Mesothelial cell of epicardium (in vitro differentiated cells): ENCODE results near the gene TVP23A. TPM values are rescaled to one million over a fixed set of nuclear protein-coding genes. Genes with fewer than 3 reads are reported as not detected.
"Not testable (repeated sequence)": the region's sequence is repeated elsewhere in the genome, so short reads cannot be mapped to it uniquely, and the experiment has no call there.

ENCODE experiments used
- DNase-seq, 2 experiments: peaks; one replicate each; pipeline ENCODE4 v3.0.0; 2021; ENCODE audit warnings: low spot score in 2 of 2; ENCODE audit not compliant: unreplicated experiment in 2 of 2
- H3K27ac Mint-ChIP-seq: 2 replicates; pipeline ENCODE4 v1.8.0; 2021; ENCODE audit warnings: mixed read lengths
- H3K27me3 Mint-ChIP-seq: 2 replicates; pipeline ENCODE4 v1.8.0; 2021; ENCODE audit warnings: low read depth, mixed read lengths
- H3K36me3 Mint-ChIP-seq: 2 replicates; pipeline ENCODE4 v1.8.0; 2021; ENCODE audit warnings: mixed read lengths
- H3K4me1 Mint-ChIP-seq: 2 replicates; pipeline ENCODE4 v1.8.0; 2021; ENCODE audit warnings: mixed read lengths
- H3K4me3 Mint-ChIP-seq: 2 replicates; pipeline ENCODE4 v1.8.0; 2021; ENCODE audit warnings: mild to moderate bottlenecking, moderate library complexity, mixed read lengths
- H3K9me3 Mint-ChIP-seq: 2 replicates; pipeline ENCODE4 v1.8.0; 2021; ENCODE audit warnings: mixed read lengths
- CTCF ChIP-seq: fragments of 200-600 bp; sonication (generic); IDR thresholded peaks from one replicate; pipeline ENCODE4 v1.5.0; 2021; ENCODE audit warnings: antibody characterized with exemption; ENCODE audit not compliant: unreplicated experiment
- total RNA-seq: library from RNA; stranded (reverse); gene quantifications from 3 replicates; pipeline ENCODE4 v1.2.1, GENCODE V29; 2021

The TVP23A gene
- total RNA-seq, 1 donor from 2014 or later: 9.5 TPM

GRCh38 chr16:10743610-10744369, 74.8 kb downstream of the TVP23A start, which contains the start of gene NUBP1:
Gene NUBP1, plus strand, starts transcription at chr16:10743842. Its CDS starts 22 bp downstream, at chr16:10743864.
- H3K36me3 Mint-ChIP-seq: peaks cover 5% of the 10 kb centered on the region
- peak; percentile 97 to 99 for DNase-seq
- no peaks in the 10 kb centered on the region for H3K9me3 Mint-ChIP-seq
- peak within 1 kb of the TSS; percentile 88 for H3K4me3 Mint-ChIP-seq
- peaks cover 29% of the 10 kb centered on the region for H3K4me1 Mint-ChIP-seq
- peak; percentile 43 for TF ChIP-seq CTCF
- H3K27ac Mint-ChIP-seq: peak within 1 kb of the TSS; percentile 99
- H3K27me3 Mint-ChIP-seq: no peaks in the 10 kb centered on the region

DNA sequence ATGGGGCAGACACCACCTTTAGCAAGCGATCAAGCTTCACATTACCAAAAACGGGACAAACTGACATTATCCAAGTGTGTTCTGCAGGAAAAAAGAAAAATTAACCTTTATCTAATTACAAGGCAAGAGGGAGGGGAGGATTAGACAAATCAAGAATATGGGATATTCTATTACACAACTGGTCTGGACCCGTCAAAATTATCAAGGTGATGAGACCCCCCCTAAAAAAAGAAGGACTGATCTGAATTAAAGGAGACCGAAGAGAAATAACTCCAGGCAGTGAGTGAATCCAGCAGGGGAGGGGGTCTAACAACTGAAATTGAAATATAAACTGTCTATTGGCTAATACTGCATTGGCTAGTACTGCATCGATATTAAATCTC, 75.4 kb downstream of the TVP23A start:
- peak overlapping the region; percentile 99 for H3K27ac Mint-ChIP-seq
- H3K9me3 Mint-ChIP-seq: no peaks in the 10 kb centered on the region
- no peaks in the 10 kb centered on the region for H3K27me3 Mint-ChIP-seq
- DNase-seq: no peak
- peaks cover 1% of the 10 kb centered on the region for H3K36me3 Mint-ChIP-seq
- H3K4me1 Mint-ChIP-seq: peaks cover 31% of the 10 kb centered on the region
- no peak for TF ChIP-seq CTCF
- peak overlapping the region; percentile 88 for H3K4me3 Mint-ChIP-seq

DNA sequence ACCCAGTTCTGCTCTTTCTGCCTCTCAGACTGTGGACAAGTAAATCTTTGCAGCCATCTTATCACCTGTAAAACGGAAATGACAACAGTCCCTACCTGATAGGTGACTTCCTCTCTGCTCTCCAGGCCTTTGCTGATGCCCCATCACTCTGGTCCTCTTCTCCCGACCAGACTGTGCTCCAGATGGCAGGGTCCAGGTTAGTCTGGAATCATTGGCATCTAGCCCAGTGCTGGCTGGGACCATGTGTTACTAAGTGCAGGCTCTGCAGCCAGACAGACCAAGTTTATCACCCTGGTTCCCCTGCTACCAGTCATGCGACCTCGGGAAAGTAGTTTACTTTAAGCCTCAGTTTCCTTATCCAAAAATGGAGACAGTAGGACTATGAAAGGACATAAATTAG, 76.8 kb downstream of the TVP23A start:
- no peaks in the 10 kb centered on the region for H3K9me3 Mint-ChIP-seq
- H3K27me3 Mint-ChIP-seq: no peaks in the 10 kb centered on the region
- no peak for DNase-seq
- H3K4me1 Mint-ChIP-seq: peaks cover 35% of the 10 kb centered on the region
- TF ChIP-seq CTCF: no peak
- H3K27ac Mint-ChIP-seq: peak overlapping the region; percentile 43
- H3K36me3 Mint-ChIP-seq: no peaks in the 10 kb centered on the region
- no peak overlapping the region for H3K4me3 Mint-ChIP-seq

DNA sequence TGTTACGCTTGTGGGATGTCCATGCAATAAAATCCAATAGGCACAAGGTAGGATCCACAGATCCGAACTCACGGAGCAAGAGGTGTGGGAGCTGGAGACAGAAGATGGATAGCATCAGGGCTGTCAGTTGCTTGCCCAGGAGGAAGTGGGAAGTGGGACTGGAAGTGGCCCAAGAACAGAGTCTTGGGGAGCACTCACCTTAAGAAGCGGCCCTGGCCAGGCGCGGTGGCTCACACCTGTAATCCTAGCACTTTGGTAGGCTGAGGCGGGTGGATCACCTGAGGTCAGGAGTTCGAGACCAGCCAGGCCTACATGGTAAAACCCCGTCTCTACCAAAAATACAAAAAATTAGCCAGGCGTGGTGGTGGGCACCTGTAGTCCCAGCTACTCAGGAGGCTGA, 77.3 kb downstream of the TVP23A start:
- H3K4me3 Mint-ChIP-seq, H3K9me3 Mint-ChIP-seq, H3K27me3 Mint-ChIP-seq, H3K27ac Mint-ChIP-seq, H3K36me3 Mint-ChIP-seq, DNase-seq: not testable (repeated sequence)
- H3K4me1 Mint-ChIP-seq: peaks cover 35% of the 10 kb centered on the region

DNA sequence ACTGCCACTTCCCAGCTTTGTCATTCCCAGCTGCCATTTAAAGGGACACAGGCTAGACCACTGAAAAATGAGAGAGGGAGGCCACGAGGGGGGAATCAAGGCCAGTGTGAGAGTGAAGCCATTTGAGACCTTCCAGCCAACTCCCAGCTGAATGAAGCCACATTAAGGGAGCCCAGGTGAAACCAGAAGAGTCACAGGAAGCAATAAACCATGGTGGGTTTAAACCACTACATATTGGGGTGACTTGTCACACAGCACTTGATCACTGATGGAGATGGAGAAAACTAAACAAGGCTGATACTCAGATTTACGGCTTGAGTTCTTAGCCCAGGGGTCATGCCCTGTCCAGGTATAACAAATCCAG, 77.8 kb downstream of the TVP23A start:
- H3K4me1 Mint-ChIP-seq: peaks cover 34% of the 10 kb centered on the region

More for the DNA sequence above, 77.8 kb downstream of the TVP23A start:
- Mint-ChIP-seq H3K4me3 (no peak overlapping the region), H3K27me3 (no peaks in the 10 kb centered on the region), H3K27ac (no peak overlapping the region), H3K36me3 (no peaks in the 10 kb centered on the region), H3K9me3 (no peaks in the 10 kb centered on the region)
- DNase-seq: no peak
- no peak for TF ChIP-seq CTCF
